Caco-2 (cell line): ENCODE data around the gene HDAC9. TPM values are rescaled to one million over a fixed set of nuclear protein-coding genes. Genes with fewer than 3 reads are reported as not detected.

ENCODE experiments used
- BruUV-seq: library from RNA; stranded (reverse); fragments of 400-500 nt; replicated peaks from 2 replicates; lab custom pipeline; 2021; lab: Mats Ljungman, UMichigan
- CTCF ChIA-PET: fragments of 300-600 bp; sonication (Branson Sonifier 250); formaldehyde crosslinking; loops from one replicate; lab custom pipeline; 2022; ENCODE audit warnings: antibody characterized with exemption; lab: Charles Lee
- POLR2A ChIA-PET: fragments of 300-600 bp; sonication (Branson Sonifier 250); formaldehyde crosslinking; loops from one replicate; lab custom pipeline; 2022; ENCODE audit warnings: antibody characterized with exemption; lab: Charles Lee
- DNase-seq, 2 experiments: peaks; one replicate each; pipeline versions ENCODE4 v3.0.0 to v3.0.0-alpha.2; 2020 to 2022
- H3K27me3 ChIP-seq: replicated peaks from 2 replicates; pipeline ENCODE4 v1.6.0; 2011; ENCODE audit warnings: low read length; ENCODE audit not compliant: control insufficient read depth, insufficient read depth
- H3K36me3 ChIP-seq: 2 replicates; pipeline ENCODE4 v1.5.1; 2011; ENCODE audit warnings: low read length; ENCODE audit not compliant: control insufficient read depth, insufficient read depth
- H3K4me1 ChIP-seq: fragments of 250-450 bp; sonication (Bioruptor Pico); 2 replicates; pipeline ENCODE4 v1.5.1; 2020; ENCODE audit warnings: mild to moderate bottlenecking
- H3K4me3 ChIP-seq: 2 replicates; pipeline ENCODE4 v1.5.1; 2011; ENCODE audit warnings: low read depth, mild to moderate bottlenecking, control low read depth, low read length
- H3K9me3 ChIP-seq: fragments of 250-450 bp; sonication (Bioruptor Pico); 2 replicates; pipeline ENCODE4 v1.5.1; 2020; ENCODE audit warnings: mild to moderate bottlenecking, moderate library complexity
- H3K27ac Mint-ChIP-seq: one replicate; pipeline ENCODE4 v1.8.0; 2022; ENCODE audit warnings: mixed read lengths; ENCODE audit not compliant: unreplicated experiment
- H3K27me3 Mint-ChIP-seq: one replicate; pipeline ENCODE4 v1.8.0; 2022; ENCODE audit warnings: mixed read lengths; ENCODE audit not compliant: insufficient read depth, unreplicated experiment
- H3K36me3 Mint-ChIP-seq: one replicate; pipeline ENCODE4 v1.8.0; 2022; ENCODE audit warnings: mild to moderate bottlenecking, mixed read lengths; ENCODE audit not compliant: insufficient read depth, unreplicated experiment
- H3K4me1 Mint-ChIP-seq: one replicate; pipeline ENCODE4 v1.8.0; 2022; ENCODE audit warnings: low read depth, mixed read lengths; ENCODE audit not compliant: unreplicated experiment
- H3K4me3 Mint-ChIP-seq: one replicate; pipeline ENCODE4 v1.8.0; 2022; ENCODE audit warnings: mild to moderate bottlenecking, moderate library complexity, mixed read lengths; ENCODE audit not compliant: unreplicated experiment
- H3K9me3 Mint-ChIP-seq: one replicate; pipeline ENCODE4 v1.8.0; 2022; ENCODE audit warnings: mixed read lengths; ENCODE audit not compliant: unreplicated experiment
- intact Hi-C: fragments of 100-400 bp; cut with micrococcal nuclease; formaldehyde crosslinking; loops from one replicate; pipeline ENCODE4 v1.10.0; 2022; ENCODE audit not compliant: unreplicated experiment
- total RNA-seq: library from RNA; stranded (reverse); gene quantifications from 2 replicates; pipeline ENCODE4 v1.2.3, GENCODE V29; 2022
- TF ChIP-seq, protein P1 (sequence below), 2 experiments: fragments of 200-600 bp in 1 of 2; IDR thresholded peaks; 1 replicate in 1 of 2; 2 replicates in 1 of 2; pipeline versions ENCODE4 v1.5.1 to v1.8.0; 2011 to 2022; ENCODE audit warnings: antibody characterized with exemption in 1 of 2, control low read depth in 1 of 2, inconsistent platforms in 1 of 2, low read depth in 1 of 2, low read length in 1 of 2, mild to moderate bottlenecking in 1 of 2, moderate library complexity in 1 of 2; ENCODE audit not compliant: insufficient read depth in 1 of 2, severe bottlenecking in 1 of 2, unreplicated experiment in 1 of 2

The HDAC9 gene
- total RNA-seq, 1 experiment from 2014 or later = 0.27 TPM

DNA sequence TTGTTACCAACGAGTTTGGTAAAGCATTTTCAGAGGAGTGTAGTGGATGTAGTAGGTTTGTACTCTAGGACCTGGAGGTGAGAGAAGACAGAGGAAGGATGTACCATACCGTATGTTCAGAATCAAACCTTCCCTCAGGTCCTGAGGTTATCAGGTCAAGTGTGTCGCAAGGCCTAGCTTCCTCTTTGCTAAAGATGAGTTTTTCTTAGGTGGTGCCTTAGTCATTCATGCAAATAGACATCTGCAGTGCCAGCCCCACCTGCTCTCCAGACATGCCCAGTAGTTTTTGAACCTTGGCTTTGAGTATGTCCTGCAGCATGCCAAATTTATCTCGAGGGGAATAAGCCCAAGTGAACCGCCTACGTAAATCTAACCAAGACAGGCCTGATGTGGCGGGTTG is 71.3 kb downstream of the HDAC9 start:
- Histone ChIP-seq H3K27me3 (no peaks in the 10 kb centered on the region), H3K9me3 (no peaks in the 10 kb centered on the region), H3K4me1 (no peaks in the 10 kb centered on the region), H3K4me3 (no peak overlapping the region), H3K36me3 (no peaks in the 10 kb centered on the region)
- DNase-seq = no peak
- no peaks in the 10 kb centered on the region for H3K9me3 Mint-ChIP-seq
- no peaks in the 10 kb centered on the region for H3K36me3 Mint-ChIP-seq
- no peaks in the 10 kb centered on the region for H3K4me1 Mint-ChIP-seq
- no peak overlapping the region for H3K27ac Mint-ChIP-seq
- BruUV-seq = no TSS peak
- TF ChIP-seq, protein P1, sequence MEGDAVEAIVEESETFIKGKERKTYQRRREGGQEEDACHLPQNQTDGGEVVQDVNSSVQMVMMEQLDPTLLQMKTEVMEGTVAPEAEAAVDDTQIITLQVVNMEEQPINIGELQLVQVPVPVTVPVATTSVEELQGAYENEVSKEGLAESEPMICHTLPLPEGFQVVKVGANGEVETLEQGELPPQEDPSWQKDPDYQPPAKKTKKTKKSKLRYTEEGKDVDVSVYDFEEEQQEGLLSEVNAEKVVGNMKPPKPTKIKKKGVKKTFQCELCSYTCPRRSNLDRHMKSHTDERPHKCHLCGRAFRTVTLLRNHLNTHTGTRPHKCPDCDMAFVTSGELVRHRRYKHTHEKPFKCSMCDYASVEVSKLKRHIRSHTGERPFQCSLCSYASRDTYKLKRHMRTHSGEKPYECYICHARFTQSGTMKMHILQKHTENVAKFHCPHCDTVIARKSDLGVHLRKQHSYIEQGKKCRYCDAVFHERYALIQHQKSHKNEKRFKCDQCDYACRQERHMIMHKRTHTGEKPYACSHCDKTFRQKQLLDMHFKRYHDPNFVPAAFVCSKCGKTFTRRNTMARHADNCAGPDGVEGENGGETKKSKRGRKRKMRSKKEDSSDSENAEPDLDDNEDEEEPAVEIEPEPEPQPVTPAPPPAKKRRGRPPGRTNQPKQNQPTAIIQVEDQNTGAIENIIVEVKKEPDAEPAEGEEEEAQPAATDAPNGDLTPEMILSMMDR (IDR thresholded peaks at IDR 0.05; ENCODE audit: insufficient read depth in 1 of 2, low read depth in 1 of 2, low read length in 1 of 2, severe bottlenecking in 1 of 2, unreplicated experiment in 1 of 2) = no peak
- H3K4me3 Mint-ChIP-seq = no peak overlapping the region
- POLR2A ChIA-PET = no interaction called here
- CTCF ChIA-PET = no interaction called here
- H3K27me3 Mint-ChIP-seq = peaks cover 3% of the 10 kb centered on the region
- intact Hi-C loops = no loop called here

DNA sequence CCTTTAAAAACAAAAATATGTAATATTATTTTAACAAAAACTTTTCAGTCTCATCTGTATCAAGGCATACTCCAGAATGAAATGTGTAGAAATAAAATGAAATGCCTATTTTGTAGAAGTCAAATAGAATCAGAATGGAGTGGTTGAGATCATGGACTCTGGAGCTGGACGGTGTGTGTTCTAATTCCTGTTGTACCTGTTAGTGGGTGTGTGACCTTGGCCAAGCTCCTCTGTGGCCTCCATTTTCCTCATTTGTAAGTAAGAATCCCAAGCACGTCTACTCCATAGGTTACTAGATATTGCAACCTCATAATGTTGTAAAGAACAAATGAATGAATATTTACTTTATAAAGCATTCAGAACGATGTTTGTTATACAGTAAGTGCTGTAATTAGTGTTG is 74.9 kb downstream of the HDAC9 start:
- intact Hi-C loops = no loop called here
- CTCF ChIA-PET = interaction anchor here (1.0 to 1.5 kb wide), 2 partner anchors 213 to 218 kb away, joined by 3 to 15 read pairs; no protein-coding TSS in a partner anchor
- Histone ChIP-seq H3K36me3 (no peaks in the 10 kb centered on the region), H3K4me3 (no peak overlapping the region), H3K27me3 (no peaks in the 10 kb centered on the region), H3K9me3 (no peaks in the 10 kb centered on the region), H3K4me1 (no peaks in the 10 kb centered on the region)
- Mint-ChIP-seq H3K9me3 (no peaks in the 10 kb centered on the region), H3K27me3 (no peaks in the 10 kb centered on the region), H3K27ac (no peak overlapping the region), H3K4me1 (no peaks in the 10 kb centered on the region), H3K4me3 (no peak overlapping the region), H3K36me3 (no peaks in the 10 kb centered on the region)
- POLR2A ChIA-PET = no interaction called here
- TF ChIP-seq, protein P1 (IDR thresholded peaks at IDR 0.05; ENCODE audit: insufficient read depth in 1 of 2, low read depth in 1 of 2, low read length in 1 of 2, severe bottlenecking in 1 of 2, unreplicated experiment in 1 of 2) = no peak
- no TSS peak for BruUV-seq
- no peak for DNase-seq

DNA sequence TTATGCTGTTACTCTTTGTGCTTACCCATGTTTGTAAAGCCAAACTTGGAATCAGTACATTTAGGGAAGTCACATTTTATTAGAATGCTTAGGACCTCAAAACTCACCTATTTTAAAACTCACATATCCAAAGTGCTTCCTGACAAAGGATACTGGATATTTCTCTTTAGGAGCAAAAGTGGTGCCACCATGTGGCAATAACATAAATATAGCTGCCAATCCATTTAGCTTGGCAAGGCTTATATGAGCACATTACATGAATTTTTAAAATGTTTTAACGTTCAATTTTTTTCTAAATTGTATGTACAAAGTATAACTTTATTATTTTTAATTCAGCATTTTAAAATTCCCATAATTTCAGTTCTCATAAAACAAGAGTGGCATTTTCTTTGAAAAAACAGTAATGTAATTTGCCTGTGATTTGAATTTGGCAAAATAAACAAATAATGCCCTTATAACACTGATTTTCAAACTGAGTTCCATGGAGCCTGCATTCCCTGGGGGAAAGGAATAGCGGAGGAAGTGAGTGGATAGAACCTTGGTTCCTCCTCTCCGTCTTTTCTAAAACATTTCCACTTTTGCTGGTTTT is 75.4 kb downstream of the HDAC9 start:
- H3K9me3 Mint-ChIP-seq = no peaks in the 10 kb centered on the region
- DNase-seq = peak in 1 of 2 experiments; percentile 13
- Histone ChIP-seq H3K4me3 (no peak overlapping the region), H3K27me3 (no peaks in the 10 kb centered on the region), H3K9me3 (no peaks in the 10 kb centered on the region), H3K4me1 (no peaks in the 10 kb centered on the region), H3K36me3 (no peaks in the 10 kb centered on the region)
- ChIA-PET POLR2A (no interaction called here), CTCF (interaction anchor here (0.5 to 1.5 kb wide), 4 partner anchors 177 to 221 kb away, joined by 3 to 15 read pairs (median 4); no protein-coding TSS in a partner anchor)
- no peaks in the 10 kb centered on the region for H3K4me1 Mint-ChIP-seq
- intact Hi-C loops = loop anchor here (1.0 kb wide), 1 partner anchor 219 kb away; no protein-coding TSS in a partner anchor
- TF ChIP-seq, protein P1 (IDR thresholded peaks at IDR 0.05; ENCODE audit: insufficient read depth in 1 of 2, low read depth in 1 of 2, low read length in 1 of 2, severe bottlenecking in 1 of 2, unreplicated experiment in 1 of 2) = no peak
- H3K27ac Mint-ChIP-seq = no peak overlapping the region
- no peak overlapping the region for H3K4me3 Mint-ChIP-seq
- no TSS peak for BruUV-seq
- H3K36me3 Mint-ChIP-seq = no peaks in the 10 kb centered on the region
- H3K27me3 Mint-ChIP-seq = no peaks in the 10 kb centered on the region
